Sigmoid colon (tissue), 7 donors: ENCODE measurements around the gene MSANTD1. TPM values are rescaled to one million over a fixed set of nuclear protein-coding genes. Genes with fewer than 3 reads are reported as not detected.
A peak's percentile ranks its signal among the peaks of the same experiment; 100 is the strongest.

Experiments
- DNase-seq: peaks from one replicate; pipeline ENCODE4 v3.0.0-alpha.2; 2019
- H3K27ac ChIP-seq, 4 donors: fragments of 200-600 bp; sonication (generic); one replicate each; pipeline ENCODE4 v1.5.1; 2016 to 2019; ENCODE audit warnings: mild to moderate bottlenecking in 1 of 4
- H3K27me3 ChIP-seq, 3 donors: fragments of 200-600 bp; sonication (generic); one replicate each; pipeline ENCODE4 v1.5.1; 2019; ENCODE audit warnings: mild to moderate bottlenecking in 1 of 3
- H3K36me3 ChIP-seq, 4 donors: fragments of 200-600 bp; sonication (generic); one replicate each; pipeline ENCODE4 v1.5.1; 2016 to 2019
- H3K4me1 ChIP-seq, 4 donors: fragments of 200-600 bp; sonication (generic); one replicate each; pipeline ENCODE4 v1.5.1; 2017 to 2019
- H3K4me3 ChIP-seq, 4 donors: fragments of 200-600 bp; sonication (generic); one replicate each; pipeline ENCODE4 v1.5.1; 2017 to 2019; ENCODE audit warnings: mild to moderate bottlenecking in 2 of 4, moderate library complexity in 1 of 4
- H3K9me3 ChIP-seq, 4 donors: fragments of 200-600 bp in 3 of 4; sonication (generic) in 3 of 4; one replicate each; pipeline versions ENCODE4 v1.5.1 to v1.6.1; 2013 to 2019
- EP300 ChIP-seq, 4 donors: sonication (generic); formaldehyde crosslinking; IDR thresholded peaks; one replicate each; pipeline ENCODE4 v1.6.1; 2017; ENCODE audit warnings: antibody characterized with exemption in 4 of 4
- POLR2A ChIP-seq, 2 donors: fragments of 450-650 bp; IDR thresholded peaks; one replicate each; pipeline ENCODE4 v1.6.1; 2016; ENCODE audit warnings: antibody characterized with exemption in 2 of 2, mild to moderate bottlenecking in 2 of 2, moderate library complexity in 2 of 2
- POLR2AphosphoS5 ChIP-seq, 4 donors: sonication (generic); formaldehyde crosslinking; IDR thresholded peaks; one replicate each; pipeline ENCODE4 v1.6.1; 2017; ENCODE audit warnings: antibody characterized with exemption in 4 of 4
- WGBS, 2 donors: extraction: QIAGEN DNeasy Blood & Tissue Kit; methylation state at CpG; one replicate each; pipeline ENCODE4 v1.1.7; 2013; 5-methylcytosine and 5-hydroxymethylcytosine counted together
- intact Hi-C: fragments of 100-400 bp; cut with DNase I; formaldehyde crosslinking; loops from one replicate; pipeline ENCODE4 v1.15.1; 2023
- polyA plus RNA-seq, 3 donors: library from polyadenylated mRNA; stranded (reverse); fragments of 200-250 nt; gene quantifications; one replicate each; pipeline ENCODE4 v1.2.3, GENCODE V29; 2013
- total RNA-seq, 4 donors: library from RNA; depleted of rRNA; stranded (reverse); fragments of >200 nt; gene quantifications; one replicate each; pipeline ENCODE4 v1.1.0, GENCODE V29; 2016
- TF ChIP-seq, protein P1 (sequence below), 4 experiments: fragments of 450-650 bp in 3 of 4; fragments of 200-600 bp in 1 of 4; IDR thresholded peaks; one replicate each; pipeline ENCODE4 v1.5.1; 2016 to 2019; ENCODE audit warnings: antibody characterized with exemption in 4 of 4, mild to moderate bottlenecking in 3 of 4, moderate library complexity in 2 of 4
- donor health status: healthy with polysubstance abuse.
- donor health status: Bipolar disorder and iron deficiency.
- donor health status: healthy.

MSANTD1 gene
- total and polyA plus RNA-seq, 7 donors, result under 0.01 to 1.2 (median 0.40) TPM; not detected in 1

DNA sequence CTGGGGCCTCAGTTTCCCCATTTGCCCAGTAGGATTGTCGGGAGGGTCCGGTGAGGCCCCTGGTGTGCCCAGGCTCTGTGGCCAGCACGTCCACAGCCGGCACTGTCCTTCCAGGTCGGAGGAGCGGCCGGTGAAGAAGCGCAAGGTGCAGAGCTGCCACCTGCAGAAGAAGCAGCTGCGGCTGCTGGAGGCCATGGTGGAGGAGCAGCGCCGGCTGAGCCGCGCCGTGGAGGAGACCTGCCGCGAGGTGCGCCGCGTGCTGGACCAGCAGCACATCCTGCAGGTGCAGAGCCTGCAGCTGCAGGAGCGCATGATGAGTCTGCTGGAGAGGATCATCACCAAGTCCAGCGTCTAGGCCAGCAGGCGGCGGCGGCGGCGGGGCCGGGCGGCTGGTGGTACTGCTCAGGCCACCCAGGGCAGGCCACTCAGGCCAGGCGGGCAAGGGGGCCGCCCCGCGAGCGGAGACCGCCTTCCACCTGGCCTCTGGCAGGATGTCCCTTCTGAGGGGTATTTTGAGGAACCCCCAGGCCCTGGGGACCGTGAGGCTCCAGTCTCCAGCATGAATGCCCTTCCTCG is 6.7 kb downstream of the MSANTD1 start:
- peak; percentile 54 for DNase-seq
- Histone ChIP-seq H3K27ac (no peak overlapping the region), H3K4me1 (peaks cover 0 to 4% (median 0%) of the 10 kb centered on the region in 4 donors), H3K9me3 (no peaks in the 10 kb centered on the region), H3K36me3 (peaks cover 0 to 6% (median 0%) of the 10 kb centered on the region in 4 donors), H3K4me3 (no peak overlapping the region), H3K27me3 (no peaks in the 10 kb centered on the region)
- no peak for TF ChIP-seq EP300 (IDR thresholded peaks at IDR 0.05)
- TF ChIP-seq POLR2A (IDR thresholded peaks at IDR 0.05), result no peak
- no peak for TF ChIP-seq POLR2AphosphoS5 (IDR thresholded peaks at IDR 0.05)
- TF ChIP-seq, protein P1, sequence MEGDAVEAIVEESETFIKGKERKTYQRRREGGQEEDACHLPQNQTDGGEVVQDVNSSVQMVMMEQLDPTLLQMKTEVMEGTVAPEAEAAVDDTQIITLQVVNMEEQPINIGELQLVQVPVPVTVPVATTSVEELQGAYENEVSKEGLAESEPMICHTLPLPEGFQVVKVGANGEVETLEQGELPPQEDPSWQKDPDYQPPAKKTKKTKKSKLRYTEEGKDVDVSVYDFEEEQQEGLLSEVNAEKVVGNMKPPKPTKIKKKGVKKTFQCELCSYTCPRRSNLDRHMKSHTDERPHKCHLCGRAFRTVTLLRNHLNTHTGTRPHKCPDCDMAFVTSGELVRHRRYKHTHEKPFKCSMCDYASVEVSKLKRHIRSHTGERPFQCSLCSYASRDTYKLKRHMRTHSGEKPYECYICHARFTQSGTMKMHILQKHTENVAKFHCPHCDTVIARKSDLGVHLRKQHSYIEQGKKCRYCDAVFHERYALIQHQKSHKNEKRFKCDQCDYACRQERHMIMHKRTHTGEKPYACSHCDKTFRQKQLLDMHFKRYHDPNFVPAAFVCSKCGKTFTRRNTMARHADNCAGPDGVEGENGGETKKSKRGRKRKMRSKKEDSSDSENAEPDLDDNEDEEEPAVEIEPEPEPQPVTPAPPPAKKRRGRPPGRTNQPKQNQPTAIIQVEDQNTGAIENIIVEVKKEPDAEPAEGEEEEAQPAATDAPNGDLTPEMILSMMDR (IDR thresholded peaks at IDR 0.05), result no peak
- intact Hi-C loops, result no loop called here
- WGBS, 2 donors, result 96 to 97% methylated on average over 36 of the region's 36 CpGs

DNA sequence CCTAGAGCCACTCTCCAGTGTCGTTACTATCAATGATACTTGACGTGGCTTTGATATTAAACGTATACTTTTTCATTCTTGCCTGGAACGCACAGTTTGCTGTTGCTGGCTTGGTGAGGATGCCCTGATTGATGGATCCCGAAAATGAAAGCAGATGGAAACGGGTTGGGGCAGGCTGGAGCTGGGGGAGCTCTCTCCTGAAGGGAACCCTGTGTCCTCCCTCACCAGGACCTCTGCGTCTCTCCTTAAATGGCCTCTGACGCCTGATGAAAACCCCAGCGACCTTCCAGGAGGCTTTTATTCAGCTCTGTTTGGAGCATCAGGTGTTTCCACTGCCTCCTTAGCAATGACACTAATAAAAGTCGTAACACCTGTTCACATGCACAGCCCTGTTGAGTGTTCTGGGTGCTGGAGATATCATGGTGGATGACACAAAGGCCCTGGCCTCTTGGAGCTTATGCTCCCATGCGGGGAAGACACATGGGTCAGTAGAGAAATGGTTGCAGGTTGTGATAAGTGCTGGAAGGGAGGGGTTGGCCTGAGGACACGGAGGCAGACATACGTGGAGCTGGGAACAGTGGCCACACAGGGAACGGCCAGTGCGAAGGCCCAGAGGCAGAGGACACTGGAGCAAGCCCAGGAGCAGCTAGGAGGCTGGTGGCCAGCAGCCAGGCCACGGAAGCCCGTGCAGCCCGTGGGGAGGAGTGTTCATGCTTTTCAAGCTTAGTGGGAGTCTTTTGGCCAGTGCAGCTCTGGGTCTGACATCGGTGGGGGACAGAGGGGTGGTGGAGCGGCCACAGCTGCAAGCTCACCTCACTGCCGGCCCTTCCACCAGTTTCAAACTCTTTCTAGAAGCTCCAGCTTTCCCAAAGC is 7.5 kb downstream of the MSANTD1 start:
- H3K36me3 ChIP-seq, result peaks cover 0 to 6% (median 0%) of the 10 kb centered on the region in 4 donors
- intact Hi-C loops, result no loop called here
- 67 to 89% methylated on average over 21 of the region's 21 CpGs for WGBS, 2 donors
- TF ChIP-seq EP300 (IDR thresholded peaks at IDR 0.05), result no peak
- no peak for TF ChIP-seq POLR2A (IDR thresholded peaks at IDR 0.05)
- no peak for TF ChIP-seq POLR2AphosphoS5 (IDR thresholded peaks at IDR 0.05)
- TF ChIP-seq, protein P1 (IDR thresholded peaks at IDR 0.05), result no peak
- no peak overlapping the region for H3K4me3 ChIP-seq
- no peak overlapping the region for H3K27ac ChIP-seq
- H3K27me3 ChIP-seq, result no peaks in the 10 kb centered on the region
- peak; percentile 41 for DNase-seq
- H3K9me3 ChIP-seq, result no peaks in the 10 kb centered on the region
- no peaks in the 10 kb centered on the region for H3K4me1 ChIP-seq

DNA sequence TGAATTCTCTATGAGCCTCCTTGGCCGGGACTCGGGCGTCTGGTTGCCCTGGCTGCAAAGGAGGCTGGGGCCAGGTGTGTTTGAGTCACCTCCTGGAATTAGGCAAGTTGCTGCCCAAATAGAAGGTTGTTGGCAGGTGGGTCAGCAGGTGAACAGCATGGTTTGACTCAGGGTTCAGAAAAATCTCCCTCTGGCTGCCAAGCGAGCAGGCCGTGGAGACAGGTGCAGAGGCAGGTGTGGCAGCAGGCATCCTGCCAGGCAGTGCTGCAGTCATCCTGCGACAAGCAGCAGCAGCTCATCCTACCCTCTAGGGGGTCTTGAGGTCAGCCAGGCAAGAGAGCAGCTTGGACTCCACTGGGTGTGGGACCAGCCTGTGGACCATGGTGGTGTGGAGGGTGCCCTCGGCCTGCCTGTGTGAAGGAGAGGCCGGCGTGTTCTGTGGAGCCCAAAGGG is 8.2 kb downstream of the MSANTD1 start:
- Histone ChIP-seq H3K9me3 (no peaks in the 10 kb centered on the region), H3K27ac (no peak overlapping the region), H3K27me3 (no peaks in the 10 kb centered on the region), H3K36me3 (peaks cover 0 to 6% (median 0%) of the 10 kb centered on the region in 4 donors), H3K4me1 (no peaks in the 10 kb centered on the region), H3K4me3 (no peak overlapping the region)
- intact Hi-C loops, result no loop called here
- no peak for DNase-seq
- 31 to 77% methylated on average over 9 of the region's 9 CpGs for WGBS, 2 donors
- no peak for TF ChIP-seq POLR2A (IDR thresholded peaks at IDR 0.05)
- no peak for TF ChIP-seq EP300 (IDR thresholded peaks at IDR 0.05)
- TF ChIP-seq, protein P1 (IDR thresholded peaks at IDR 0.05), result no peak
- TF ChIP-seq POLR2AphosphoS5 (IDR thresholded peaks at IDR 0.05), result no peak

DNA sequence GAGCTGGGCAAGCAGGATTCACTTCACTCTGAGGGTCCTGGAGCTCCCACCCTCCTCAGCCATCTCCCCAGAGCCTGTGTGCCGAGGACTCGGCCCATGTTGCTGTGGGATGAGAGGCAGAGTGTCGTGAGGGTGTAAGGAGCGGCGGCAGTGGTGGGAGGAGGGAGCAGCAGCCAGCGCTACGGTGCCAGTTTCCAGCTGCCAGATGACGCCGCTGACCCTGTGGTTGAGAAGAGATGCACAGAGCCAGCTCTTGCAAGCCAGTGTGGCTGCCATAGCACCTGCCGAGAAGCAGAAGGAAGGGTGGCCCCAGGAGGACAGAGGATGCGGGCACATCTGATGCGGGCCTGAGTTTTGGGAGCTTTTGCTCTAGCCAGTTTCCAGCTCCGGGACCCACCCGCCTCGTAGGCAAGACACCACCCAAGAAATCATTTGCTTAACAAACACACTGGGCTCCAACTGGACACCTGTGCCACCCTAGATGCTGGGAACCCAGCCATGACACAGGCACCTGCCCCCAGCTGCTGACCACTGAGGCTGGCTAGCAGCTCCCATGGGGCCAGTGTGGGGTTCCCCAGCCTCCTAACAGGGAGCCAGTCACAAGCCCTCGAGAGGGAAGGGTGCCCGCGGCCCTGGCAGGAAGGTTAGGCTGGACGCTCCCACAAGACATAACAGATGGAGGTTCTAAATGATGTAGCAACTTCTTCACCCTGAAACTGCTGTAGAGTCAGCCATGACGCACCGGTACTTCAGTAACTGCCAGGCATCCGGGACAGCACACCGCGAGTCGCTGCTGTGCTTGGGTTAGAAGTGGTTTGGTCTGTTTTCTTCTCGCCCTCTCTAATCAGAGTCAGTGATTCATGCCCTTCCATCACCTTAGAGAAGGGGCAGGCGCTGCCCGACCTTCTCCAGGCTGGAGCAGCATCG is 8.9 kb downstream of the MSANTD1 start:
- intact Hi-C loops, result no loop called here
- peak; percentile 40 for DNase-seq
- Histone ChIP-seq H3K4me3 (no peak overlapping the region), H3K27ac (no peak overlapping the region), H3K4me1 (no peaks in the 10 kb centered on the region), H3K9me3 (no peaks in the 10 kb centered on the region), H3K36me3 (peaks cover 0 to 6% (median 0%) of the 10 kb centered on the region in 4 donors), H3K27me3 (no peaks in the 10 kb centered on the region)
- TF ChIP-seq, protein P1 (IDR thresholded peaks at IDR 0.05), result no peak
- no peak for TF ChIP-seq POLR2AphosphoS5 (IDR thresholded peaks at IDR 0.05)
- no peak for TF ChIP-seq EP300 (IDR thresholded peaks at IDR 0.05)
- no peak for TF ChIP-seq POLR2A (IDR thresholded peaks at IDR 0.05)
- WGBS, 2 donors, result 75 to 89% methylated on average over 29 of the region's 29 CpGs
